ENCODE data around the gene DSTYK. TPM values are rescaled to one million over a fixed set of nuclear protein-coding genes. Genes with fewer than 3 reads are reported as not detected.

Gene DSTYK
- total and polyA plus RNA-seq, 2 donors (not counting 3 experiments of a cell fraction or from before 2014, with no cell fraction given), result 3.6 to 8.7 TPM

Other genes starting within 250 kb of the DSTYK start
- gene CNTN2, start 168.5 kb downstream of the DSTYK start, total RNA-seq, result not detected in 2 replicates
- not detected in 2 replicates for gene CNTN2, start 168.5 kb downstream of the DSTYK start, polyA plus RNA-seq
- 2.9 TPM in 2 replicates for gene TMEM81, start 127.2 kb downstream of the DSTYK start, total RNA-seq
- 1.2 and 1.5 TPM in 2 replicates for gene TMEM81, start 127.2 kb downstream of the DSTYK start, polyA plus RNA-seq
- 14.2 and 15.6 TPM in 2 replicates for gene RBBP5, start 89.7 kb downstream of the DSTYK start, total RNA-seq
- 4.5 and 5.8 TPM in 2 replicates for gene RBBP5, start 89.7 kb downstream of the DSTYK start, polyA plus RNA-seq
- gene TMCC2, start 16.2 kb upstream of the DSTYK start, total RNA-seq, result 2.0 and 2.1 TPM in 2 replicates
- gene TMCC2, start 16.2 kb upstream of the DSTYK start, polyA plus RNA-seq, result 2.0 TPM in 2 replicates
- gene NUAK2, start 110.0 kb upstream of the DSTYK start, total RNA-seq, result 2.3 and 2.5 TPM in 2 replicates
- 1.5 and 1.8 TPM in 2 replicates for gene NUAK2, start 110.0 kb upstream of the DSTYK start, polyA plus RNA-seq
- gene KLHDC8A, start 145.2 kb upstream of the DSTYK start, total RNA-seq, result not detected in 2 replicates
- not detected in 2 replicates for gene KLHDC8A, start 145.2 kb upstream of the DSTYK start, polyA plus RNA-seq
- not detected in 2 replicates for gene LEMD1, start 210.4 kb upstream of the DSTYK start, total RNA-seq
- not detected in 2 replicates for gene LEMD1, start 210.4 kb upstream of the DSTYK start, polyA plus RNA-seq
- gene BLACAT1, start 244.3 kb upstream of the DSTYK start, total RNA-seq, result not detected in 2 replicates
- not detected in 2 replicates for gene BLACAT1, start 244.3 kb upstream of the DSTYK start, polyA plus RNA-seq